ENCODE data around the gene KLF13. TPM values are rescaled to one million over a fixed set of nuclear protein-coding genes. Genes with fewer than 3 reads are reported as not detected.

Gene KLF13
- total and polyA plus RNA-seq, 4 donors = 38.3 to 157 (median 55.2) TPM

DNA sequence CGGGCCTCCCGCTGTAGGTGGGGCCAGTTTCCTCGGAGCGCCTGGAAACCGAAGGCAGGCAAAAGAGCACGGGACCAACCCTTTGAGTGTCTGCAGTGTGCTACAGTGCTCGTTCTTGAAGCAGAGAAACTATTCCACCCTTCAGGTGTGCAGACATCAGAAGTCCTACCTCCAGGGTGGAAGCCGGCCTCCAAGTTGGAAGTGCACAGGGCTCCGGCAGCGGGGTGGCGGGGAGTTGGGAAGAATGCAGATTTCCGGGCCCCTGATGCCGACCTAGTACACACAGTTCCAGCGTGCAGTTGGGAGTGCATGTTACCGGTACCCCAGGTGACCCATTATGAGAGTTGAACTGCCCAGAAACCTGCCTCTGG is 3.0 kb downstream of the KLF13 start:
- WGBS, 2 donors = 43 to 67% methylated on average over 15 of the region's 15 CpGs
- ATAC-seq (ENCODE audit: insufficient read depth, low FRiP score) = no peak
- TF ChIP-seq CTCF (IDR thresholded peaks at IDR 0.05; ENCODE audit: control extremely low read depth, extremely low read depth) = no peak
- Histone ChIP-seq H3K9ac (ENCODE audit: insufficient read depth in 1 of 2, low read length in 2 of 2) (no peak overlapping the region), H3K27ac (ENCODE audit: low read depth in 1 of 2, low read length in 1 of 2) (peak overlapping the region in 1 of 2 donors; percentile 100), H3K4me3 (peak overlapping the region; percentile 86), H3K36me3 (ENCODE audit: control insufficient read depth in 4 of 4, insufficient read depth in 4 of 4, low read length in 4 of 4) (no peaks in the 10 kb centered on the region), H3K9me3 (ENCODE audit: control insufficient read depth in 4 of 4, insufficient read depth in 3 of 4, low read length in 3 of 4) (peaks cover 0 to 2% (median 0%) of the 10 kb centered on the region in 4 donors), H3K4me1 (ENCODE audit: control insufficient read depth in 5 of 5, insufficient read depth in 5 of 5, low read length in 5 of 5) (peaks cover 13 to 37% (median 21%) of the 10 kb centered on the region in 5 donors), H3K27me3 (ENCODE audit: control insufficient read depth in 3 of 3, insufficient read depth in 3 of 3, low read length in 2 of 3) (no peaks in the 10 kb centered on the region)
- no peak for DNase-seq

- ATAC-seq (ENCODE audit: insufficient read depth, low FRiP score) (no peak), DNase-seq (no peak)
- no peaks in the 10 kb centered on the region for H3K27me3 ChIP-seq (ENCODE audit: control insufficient read depth in 3 of 3, insufficient read depth in 3 of 3, low read length in 2 of 3)
- WGBS, 2 donors = 49 to 64% methylated on average over 10 of the region's 10 CpGs
- no peak overlapping the region for H3K9ac ChIP-seq (ENCODE audit: insufficient read depth in 1 of 2, low read length in 2 of 2)
- H3K4me1 ChIP-seq (ENCODE audit: control insufficient read depth in 5 of 5, insufficient read depth in 5 of 5, low read length in 5 of 5) = peaks cover 8 to 42% (median 19%) of the 10 kb centered on the region in 5 donors
- peaks cover 0 to 2% (median 0%) of the 10 kb centered on the region in 4 donors for H3K9me3 ChIP-seq (ENCODE audit: control insufficient read depth in 4 of 4, insufficient read depth in 3 of 4, low read length in 3 of 4)
- TF ChIP-seq CTCF (IDR thresholded peaks at IDR 0.05; ENCODE audit: control extremely low read depth, extremely low read depth) = no peak
- no peaks in the 10 kb centered on the region for H3K36me3 ChIP-seq (ENCODE audit: control insufficient read depth in 4 of 4, insufficient read depth in 4 of 4, low read length in 4 of 4)
- H3K27ac ChIP-seq (ENCODE audit: low read depth in 1 of 2, low read length in 1 of 2) = peak overlapping the region; percentile 36 to 100
- H3K4me3 ChIP-seq = peak overlapping the region; percentile 86
These were observed 3.6 kb downstream of the KLF13 start for GRCh38 chr15:31330111-31330785.

DNA sequence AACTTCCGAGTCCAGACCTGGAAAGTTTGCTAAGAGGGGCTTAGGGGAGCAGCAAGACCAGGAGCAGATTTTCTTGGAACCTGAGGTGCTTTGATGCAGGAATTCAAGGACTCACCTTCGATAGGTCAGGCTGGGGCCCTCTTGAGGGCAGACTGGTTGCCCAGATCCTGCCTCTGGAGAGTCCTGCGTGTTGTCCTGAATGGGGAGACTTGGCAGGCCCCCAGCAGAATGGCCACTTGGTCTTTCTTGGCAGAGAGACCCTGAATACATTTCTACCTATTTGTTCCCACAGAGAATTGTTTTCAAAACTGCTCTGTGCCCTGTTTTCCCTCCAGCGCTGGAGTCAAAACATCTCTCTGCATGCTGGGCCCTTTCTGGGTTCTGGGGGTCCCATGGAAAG is 4.2 kb downstream of the KLF13 start:
- peaks cover 8 to 48% (median 18%) of the 10 kb centered on the region in 5 donors for H3K4me1 ChIP-seq (ENCODE audit: control insufficient read depth in 5 of 5, insufficient read depth in 5 of 5, low read length in 5 of 5)
- WGBS, 2 donors = 57 to 82% methylated on average over 4 of the region's 4 CpGs
- H3K9ac ChIP-seq (ENCODE audit: insufficient read depth in 1 of 2, low read length in 2 of 2) = no peak overlapping the region
- no peaks in the 10 kb centered on the region for H3K36me3 ChIP-seq (ENCODE audit: control insufficient read depth in 4 of 4, insufficient read depth in 4 of 4, low read length in 4 of 4)
- DNase-seq = no peak
- no peaks in the 10 kb centered on the region for H3K27me3 ChIP-seq (ENCODE audit: control insufficient read depth in 3 of 3, insufficient read depth in 3 of 3, low read length in 2 of 3)
- H3K4me3 ChIP-seq = no peak overlapping the region
- H3K27ac ChIP-seq (ENCODE audit: low read depth in 1 of 2, low read length in 1 of 2) = peak overlapping the region; percentile 25 to 46
- ATAC-seq (ENCODE audit: insufficient read depth, low FRiP score) = no peak
- no peak for TF ChIP-seq CTCF (IDR thresholded peaks at IDR 0.05; ENCODE audit: control extremely low read depth, extremely low read depth)
- H3K9me3 ChIP-seq (ENCODE audit: control insufficient read depth in 4 of 4, insufficient read depth in 3 of 4, low read length in 3 of 4) = peaks cover 0 to 2% (median 0%) of the 10 kb centered on the region in 4 donors
